Stimulated activated CD4-positive, alpha-beta T cell treated with anti-CD3 and anti-CD28 coated beads, Interleukin-1b, Interleukin-23, amount 100 ng/mL, for 4 hours (primary cell): ENCODE data around the gene WWOX.
A peak's percentile ranks its signal among the peaks of the same experiment; 100 is the strongest.

Experiments used
- DNase-seq, 2 donors: peaks; one replicate each; pipeline ENCODE4 v3.0.0-alpha.2; 2020; ENCODE audit warnings: low read depth in 2 of 2

Gene WWOX

GRCh38 chr16:78227855-78228254 lies 128.4 kb downstream of the WWOX start:
- no peak for DNase-seq

- DNase-seq = no peak
These were observed 129.2 kb downstream of the WWOX start for GRCh38 chr16:78228704-78229103.

DNA sequence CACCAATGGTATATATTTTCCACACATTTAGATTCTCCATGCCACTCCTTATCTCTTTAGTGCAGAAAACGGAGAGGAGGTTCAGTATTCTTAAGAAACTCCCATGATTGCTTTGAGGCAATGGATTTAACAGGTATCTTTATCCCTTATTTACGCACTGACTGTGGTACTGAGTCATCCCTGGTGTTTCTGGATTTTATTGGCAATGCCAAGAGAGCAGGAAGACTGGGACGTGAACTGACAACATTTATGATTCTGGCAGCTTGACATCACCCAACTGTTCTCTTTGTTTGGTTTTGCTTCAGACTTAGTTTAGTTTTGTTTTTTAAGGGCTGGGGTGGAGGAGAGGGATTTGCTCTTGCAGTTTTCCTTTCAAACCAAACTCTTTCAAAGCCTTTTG lies 131.4 kb downstream of the WWOX start:
- DNase-seq = no peak

DNA sequence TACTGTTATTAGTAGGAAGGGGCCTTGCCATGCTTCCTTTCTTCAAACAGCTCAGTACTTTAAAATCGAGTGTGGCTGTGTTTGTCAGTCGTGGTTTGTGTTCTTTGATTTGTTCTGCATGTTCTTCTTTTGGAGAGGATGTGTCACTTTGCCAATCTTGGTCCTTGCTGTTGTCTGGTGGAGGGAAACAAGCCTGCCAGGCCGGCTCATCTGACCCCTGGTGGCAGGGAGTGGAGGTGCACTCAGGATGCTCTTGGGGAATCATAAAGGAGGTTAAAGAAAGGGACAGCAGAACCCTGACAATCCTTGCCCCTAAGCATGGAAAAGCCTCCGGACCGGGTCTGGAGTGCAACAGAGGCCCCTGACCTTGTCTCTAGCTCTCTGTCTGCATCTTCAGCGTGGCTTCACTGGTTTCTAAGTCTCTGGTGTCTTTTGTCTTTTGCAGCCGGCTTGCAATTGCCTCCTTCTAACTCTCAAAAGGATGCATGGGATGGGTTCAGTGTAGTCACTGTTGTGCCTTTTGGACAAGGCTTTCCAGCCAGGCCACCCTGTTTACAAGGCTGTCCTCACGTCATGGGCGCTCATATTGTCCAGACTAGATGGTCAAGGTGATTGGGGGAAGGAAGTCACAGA lies 135.8 kb downstream of the WWOX start:
- peak; percentile 39 to 56 for DNase-seq

- DNase-seq = no peak
These were observed 136.4 kb downstream of the WWOX start for GRCh38 chr16:78235876-78236275.

- no peak for DNase-seq
These were observed 138.4 kb downstream of the WWOX start for GRCh38 chr16:78237841-78238240.

DNA sequence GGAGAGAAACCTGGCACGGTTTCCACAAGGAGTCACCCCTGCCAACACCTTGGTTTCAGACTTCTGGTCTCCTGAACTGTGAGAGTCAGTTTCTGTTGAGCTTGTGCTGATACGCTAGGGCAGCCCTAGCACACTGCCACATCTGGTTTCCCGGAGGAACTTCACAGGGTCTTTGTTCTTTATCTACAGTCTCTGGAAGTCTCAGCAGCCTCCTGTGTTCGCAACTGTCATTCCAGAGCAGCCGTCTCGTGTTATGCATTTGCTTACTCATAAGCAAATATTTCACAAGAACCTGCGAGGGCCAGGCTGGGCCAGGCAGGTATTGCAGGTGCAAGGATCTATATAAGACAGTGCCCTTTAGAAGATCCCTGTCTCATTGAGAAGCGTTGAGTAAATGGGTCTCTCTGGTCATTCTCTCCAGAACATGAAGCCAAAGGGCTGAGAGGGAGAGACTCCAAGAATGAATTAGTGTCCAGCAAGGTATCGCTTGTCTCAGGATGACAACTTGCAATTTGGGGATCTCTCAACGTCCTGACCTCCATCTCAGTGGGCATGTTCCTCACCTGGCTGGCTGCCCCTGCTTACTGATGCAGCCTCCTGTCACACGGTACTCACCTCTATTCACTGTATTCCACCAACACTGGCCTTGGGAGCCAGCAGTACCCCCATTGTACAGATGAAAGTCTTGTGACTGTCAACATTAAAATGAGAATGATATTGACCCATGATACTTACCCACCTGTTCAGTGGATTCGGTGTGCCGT lies 141.2 kb downstream of the WWOX start:
- no peak for DNase-seq

- no peak for DNase-seq
These were observed 142.8 kb downstream of the WWOX start for GRCh38 chr16:78242239-78242630.

- no peak for DNase-seq
These were observed 144.9 kb downstream of the WWOX start for GRCh38 chr16:78244131-78244895.

DNA sequence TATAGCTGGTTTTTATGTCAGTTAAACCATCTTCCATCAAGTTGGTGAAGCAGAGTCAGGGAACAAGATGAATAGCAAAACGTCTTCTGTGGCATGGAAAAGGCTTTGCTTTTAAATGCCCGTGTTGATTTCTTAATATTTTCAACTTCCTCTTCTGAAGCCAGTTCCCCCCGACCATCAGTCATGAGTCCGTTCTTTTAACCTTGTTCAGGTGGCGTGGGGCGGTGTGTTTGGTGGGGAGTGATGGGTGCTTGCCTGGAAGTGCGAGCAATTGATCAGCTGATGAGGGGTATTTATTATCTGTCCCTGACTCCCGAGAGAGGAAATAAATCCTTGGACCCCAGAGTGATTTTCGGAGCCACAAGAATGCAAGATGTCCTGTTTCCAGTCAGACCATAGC lies 147.1 kb downstream of the WWOX start:
- DNase-seq = no peak

GRCh38 chr16:78249056-78249455 lies 149.6 kb downstream of the WWOX start:
- DNase-seq = no peak

GRCh38 chr16:78249832-78250231 lies 150.4 kb downstream of the WWOX start:
- DNase-seq = no peak

- DNase-seq = no peak
These were observed 151.7 kb downstream of the WWOX start for GRCh38 chr16:78251115-78251514.

DNA sequence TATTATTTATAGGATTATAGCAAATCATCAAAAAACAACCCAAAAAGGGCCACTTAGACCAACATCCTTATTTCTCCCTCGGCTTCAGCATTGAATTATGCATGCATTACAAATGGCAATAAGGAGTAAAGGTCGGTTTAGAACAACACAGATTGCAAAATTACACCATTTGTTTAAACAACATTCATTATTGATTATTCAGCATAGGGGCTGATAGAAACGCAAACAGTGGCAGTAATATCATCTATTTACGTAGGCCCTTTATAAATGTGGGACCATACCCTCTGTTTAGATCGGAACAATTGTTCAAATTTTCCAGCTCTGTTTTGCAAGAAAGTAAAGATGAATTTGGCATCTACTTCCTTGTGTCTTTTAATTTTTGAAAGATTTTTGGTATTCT lies 153.3 kb downstream of the WWOX start:
- no peak for DNase-seq

DNA sequence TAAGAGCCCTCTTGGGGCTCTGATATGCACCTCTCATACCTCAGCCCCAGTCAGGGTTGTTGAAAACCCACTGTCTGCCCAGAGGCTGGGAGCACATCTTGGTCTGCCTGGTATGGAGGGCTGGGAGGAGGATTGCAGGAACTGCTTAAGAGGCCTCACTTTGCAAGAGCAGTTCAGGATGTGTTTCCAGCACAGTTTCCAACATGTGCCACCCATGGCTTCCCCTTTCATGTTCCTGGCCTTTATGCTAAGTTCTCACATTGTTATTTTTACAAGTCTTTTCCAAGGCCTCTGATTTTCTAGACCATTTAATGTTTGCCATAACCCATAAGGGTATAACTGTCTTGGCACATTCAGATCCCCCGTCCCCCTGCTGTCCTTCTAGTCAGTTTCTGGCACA lies 155.4 kb downstream of the WWOX start:
- no peak for DNase-seq

GRCh38 chr16:78256686-78257375 lies 157.4 kb downstream of the WWOX start:
- no peak for DNase-seq

GRCh38 chr16:78257376-78257728 lies 157.9 kb downstream of the WWOX start:
- DNase-seq = no peak

DNA sequence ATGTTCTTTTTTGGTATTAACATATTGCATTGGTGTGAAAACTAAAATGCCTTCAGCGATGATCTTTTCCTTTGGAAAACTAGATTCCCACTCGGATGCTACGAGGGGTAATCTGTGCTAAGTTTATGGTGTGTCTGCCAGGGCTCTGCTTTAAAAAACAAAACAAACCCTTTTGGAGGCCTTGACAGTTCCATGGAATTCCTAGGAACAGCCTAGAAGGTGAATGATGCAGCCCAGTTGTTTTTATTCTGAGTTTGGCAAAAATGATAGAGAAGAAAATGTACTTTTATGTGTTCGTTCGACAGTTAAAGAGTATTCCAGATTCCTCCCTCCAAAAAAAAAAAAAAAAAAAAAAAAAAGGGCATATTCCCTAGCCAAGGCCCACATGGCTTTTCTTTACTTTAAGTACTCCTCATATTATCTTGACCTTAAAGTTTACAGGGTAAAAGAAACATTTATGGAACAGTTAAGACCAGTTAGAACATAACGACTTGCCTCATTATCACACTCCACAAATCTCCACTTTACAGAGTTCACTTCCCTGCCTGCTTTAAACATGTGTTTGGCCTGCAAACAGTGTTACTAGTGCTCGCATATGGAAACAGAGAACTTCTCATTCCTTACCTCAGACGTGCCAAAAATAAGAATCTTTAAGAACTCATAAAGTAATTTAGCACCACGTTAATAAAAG lies 159.1 kb downstream of the WWOX start:
- no peak for DNase-seq

- DNase-seq = no peak
These were observed 160.4 kb downstream of the WWOX start for GRCh38 chr16:78259873-78260272.

DNA sequence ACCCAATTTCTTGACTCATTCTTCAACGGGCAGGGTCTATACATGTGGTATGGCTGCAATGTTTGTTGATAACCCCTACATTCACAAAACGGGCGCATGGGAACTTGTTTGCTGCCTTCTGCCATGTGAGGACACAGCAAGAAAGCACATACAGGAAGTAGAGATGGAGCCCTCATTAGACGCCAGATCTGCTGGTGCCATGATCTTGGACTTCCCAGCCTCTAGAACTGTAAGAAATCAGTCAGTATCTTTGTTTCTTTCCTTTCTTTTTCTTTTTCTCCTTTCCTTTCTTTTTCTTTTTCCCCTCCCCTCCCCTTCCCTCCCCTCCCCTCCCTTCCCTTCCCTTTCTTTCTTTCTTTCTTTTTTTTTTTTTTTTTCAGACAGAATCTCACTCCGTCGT lies 165.2 kb downstream of the WWOX start:
- no peak for DNase-seq

DNA sequence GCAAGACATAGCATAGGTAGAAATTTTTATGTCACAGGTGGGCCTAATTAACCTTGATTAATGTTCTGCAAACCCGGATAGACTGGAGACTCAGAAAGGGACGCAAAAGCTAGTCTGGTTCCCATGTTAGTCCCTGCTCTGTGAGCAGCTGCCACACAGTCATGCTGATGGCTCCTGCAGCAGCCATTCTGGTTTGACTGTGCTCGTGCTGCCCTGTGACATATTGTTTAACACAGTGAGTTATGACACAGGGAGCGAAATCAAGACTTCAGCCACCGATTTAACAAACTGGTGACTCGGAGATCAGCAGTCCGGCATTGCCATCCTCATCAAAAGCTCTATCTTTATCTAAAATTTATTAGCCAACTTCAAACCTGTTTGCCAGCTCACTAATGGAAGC lies 169.8 kb downstream of the WWOX start:
- DNase-seq = no peak

DNA sequence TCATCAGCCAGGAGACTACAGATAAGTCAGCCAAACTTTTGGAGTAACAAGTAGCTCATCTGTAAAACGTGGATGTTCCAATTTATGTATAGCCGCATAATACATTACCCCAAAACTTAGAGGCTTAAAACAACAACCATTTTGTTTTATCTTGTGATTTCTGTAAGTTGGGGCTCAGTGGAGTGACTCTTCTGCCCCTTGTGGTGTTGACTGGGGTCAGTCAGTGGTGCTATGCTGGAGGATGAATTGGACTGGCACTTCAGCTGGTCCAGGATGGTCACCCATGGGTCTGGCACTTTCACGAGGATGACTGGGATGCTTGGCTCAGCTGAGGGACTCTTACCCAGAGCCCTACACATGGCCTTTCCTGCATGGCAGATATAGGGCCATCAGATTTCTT lies 172.5 kb downstream of the WWOX start:
- no peak for DNase-seq
